Neural crest cell (in vitro differentiated cells): ENCODE data around the gene TRIP12. TPM values are rescaled to one million over a fixed set of nuclear protein-coding genes. Genes with fewer than 3 reads are reported as not detected.

Source experiments
- DNase-seq: peaks from one replicate; pipeline ENCODE4 v3.0.0; 2021; ENCODE audit warnings: low read depth, mixed read lengths, low spot score
- H3K27ac Mint-ChIP-seq: one replicate; pipeline ENCODE4 v1.8.0; 2021; ENCODE audit warnings: mild to moderate bottlenecking, mixed read lengths; ENCODE audit not compliant: unreplicated experiment
- H3K27me3 Mint-ChIP-seq: 2 replicates; pipeline ENCODE4 v1.8.0; 2021; ENCODE audit warnings: low read depth, mild to moderate bottlenecking, mixed read lengths
- H3K36me3 Mint-ChIP-seq: 2 replicates; pipeline ENCODE4 v1.8.0; 2021; ENCODE audit warnings: low read depth, mild to moderate bottlenecking, mixed read lengths
- H3K4me1 Mint-ChIP-seq: 2 replicates; pipeline ENCODE4 v1.8.0; 2021; ENCODE audit warnings: mixed read lengths
- H3K4me3 Mint-ChIP-seq: one replicate; pipeline ENCODE4 v1.8.0; 2021; ENCODE audit warnings: mild to moderate bottlenecking, mixed read lengths
- H3K9me3 Mint-ChIP-seq: 2 replicates; pipeline ENCODE4 v1.8.0; 2021; ENCODE audit warnings: mixed read lengths
- CTCF ChIP-seq: fragments of 200-600 bp; sonication (generic); conservative IDR thresholded peaks from 2 replicates; pipeline ENCODE4 v1.5.0; 2021; ENCODE audit warnings: antibody characterized with exemption, mild to moderate bottlenecking
- total RNA-seq: library from RNA; stranded (reverse); gene quantifications from 2 replicates; pipeline ENCODE4 v1.2.1, GENCODE V29; 2021

TRIP12 gene
- total RNA-seq, 1 donor from 2014 or later = 222 TPM

GRCh38 chr2:229740279-229740678 is 181.5 kb downstream of the TRIP12 start:
- no peak for DNase-seq
- TF ChIP-seq CTCF = no peak
- Mint-ChIP-seq H3K4me1 (no peaks in the 10 kb centered on the region), H3K4me3 (no peak overlapping the region), H3K9me3 (peaks cover 24% of the 10 kb centered on the region), H3K36me3 (peaks cover 14% of the 10 kb centered on the region), H3K27ac (no peak overlapping the region), H3K27me3 (no peaks in the 10 kb centered on the region)

- Mint-ChIP-seq H3K27ac (no peak overlapping the region), H3K4me1 (no peaks in the 10 kb centered on the region), H3K4me3 (no peak overlapping the region), H3K27me3 (no peaks in the 10 kb centered on the region), H3K9me3 (peaks cover 20% of the 10 kb centered on the region), H3K36me3 (peaks cover 14% of the 10 kb centered on the region)
- DNase-seq = no peak
- TF ChIP-seq CTCF = no peak
Measured at GRCh38 chr2:229738024-229738625, 183.7 kb downstream of the TRIP12 start.

DNA sequence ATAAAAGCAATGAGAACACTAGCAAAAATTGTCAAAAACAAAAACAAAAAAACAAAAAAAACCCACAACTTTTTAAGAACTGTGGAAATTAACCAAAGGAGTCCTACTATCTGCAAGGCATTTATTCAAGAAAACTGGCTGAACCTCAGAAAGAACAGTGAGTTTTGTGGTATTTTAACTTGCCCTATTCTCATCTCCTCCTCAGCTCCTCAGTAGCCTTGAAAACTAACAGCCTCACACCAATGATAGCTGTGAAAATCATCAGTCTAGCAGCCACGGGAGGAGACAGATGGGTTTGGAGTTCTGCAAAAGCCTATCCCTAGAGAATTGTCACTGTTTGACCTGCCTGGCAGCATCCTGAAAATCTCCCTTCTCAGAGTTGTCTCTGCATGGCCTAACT is 187.4 kb downstream of the TRIP12 start:
- peaks cover 17% of the 10 kb centered on the region for H3K9me3 Mint-ChIP-seq
- H3K4me3 Mint-ChIP-seq = no peak overlapping the region
- no peaks in the 10 kb centered on the region for H3K4me1 Mint-ChIP-seq
- peaks cover 9% of the 10 kb centered on the region for H3K36me3 Mint-ChIP-seq
- no peak overlapping the region for H3K27ac Mint-ChIP-seq
- no peak for DNase-seq
- H3K27me3 Mint-ChIP-seq = peaks cover 5% of the 10 kb centered on the region
- TF ChIP-seq CTCF = no peak

DNA sequence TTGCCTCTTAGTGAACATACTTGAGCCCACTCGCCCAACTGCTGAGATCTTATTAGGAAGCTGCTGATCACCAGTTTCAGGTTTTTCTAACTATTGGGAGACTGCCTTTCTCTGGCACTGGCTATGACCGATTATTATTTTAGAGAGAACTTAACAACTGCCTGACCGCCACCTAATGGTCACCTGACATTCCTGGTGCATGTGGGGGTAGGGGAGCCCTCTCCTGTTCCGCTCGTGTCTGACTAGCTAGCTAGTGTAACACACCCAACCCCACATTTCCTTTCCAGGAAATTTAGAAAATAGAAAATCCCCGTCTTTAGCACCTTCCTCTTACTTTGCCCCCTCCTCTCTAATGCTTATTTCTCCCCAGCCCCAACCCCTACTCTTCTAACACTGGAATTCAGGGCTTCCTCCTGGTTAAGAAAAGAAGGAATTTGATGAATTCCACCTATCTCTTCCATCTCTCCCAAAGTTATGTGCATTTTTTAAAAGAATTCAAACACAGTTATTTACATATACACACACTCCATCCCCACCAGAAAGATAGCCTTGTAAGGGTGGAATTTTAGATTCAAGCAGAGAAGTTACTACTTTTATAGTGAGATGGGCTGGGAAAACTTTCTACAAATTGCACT is 188.1 kb downstream of the TRIP12 start:
- Mint-ChIP-seq H3K4me1 (no peaks in the 10 kb centered on the region), H3K9me3 (peaks cover 15% of the 10 kb centered on the region), H3K27ac (no peak overlapping the region), H3K4me3 (no peak overlapping the region), H3K27me3 (peaks cover 5% of the 10 kb centered on the region), H3K36me3 (peaks cover 4% of the 10 kb centered on the region)
- TF ChIP-seq CTCF = no peak
- DNase-seq = no peak

GRCh38 chr2:229732897-229733296 is 188.9 kb downstream of the TRIP12 start:
- H3K36me3 Mint-ChIP-seq = peaks cover under 1% of the 10 kb centered on the region
- no peak overlapping the region for H3K4me3 Mint-ChIP-seq

More at GRCh38 chr2:229732897-229733296, 188.9 kb downstream of the TRIP12 start:
- no peak for TF ChIP-seq CTCF
- DNase-seq = no peak
- no peaks in the 10 kb centered on the region for H3K4me1 Mint-ChIP-seq
- peaks cover 5% of the 10 kb centered on the region for H3K27me3 Mint-ChIP-seq
- H3K27ac Mint-ChIP-seq = no peak overlapping the region
- peaks cover 11% of the 10 kb centered on the region for H3K9me3 Mint-ChIP-seq
